A549 (cell line): ENCODE measurements around the gene AKT1S1.

ENCODE experiments used
- ATOH8 ChIP-seq: fragments of 250-450 bp; sonication (Bioruptor Pico); IDR thresholded peaks from 2 replicates; pipeline ENCODE4 v1.5.0; 2020; ENCODE audit warnings: low read depth, mild to moderate bottlenecking, moderate library complexity
- CTCF ChIP-seq: fragments of >200 bp; sonication (Bioruptor Twin); formaldehyde crosslinking; IDR thresholded peaks from 3 replicates; pipeline ENCODE4 v1.5.1; 2016
- EP300 ChIP-seq, 2 experiments: fragments of >200 bp; sonication (Bioruptor Twin); formaldehyde crosslinking; IDR thresholded peaks; 2 replicates in 1 of 2; 3 replicates in 1 of 2; pipeline ENCODE4 v1.6.1; 2016 to 2017
- FOXS1 ChIP-seq: fragments of 250-450 bp; sonication (Bioruptor Pico); IDR thresholded peaks from 2 replicates; pipeline ENCODE4 v1.5.0; 2020; ENCODE audit warnings: mild to moderate bottlenecking, moderate library complexity
- GATA3 ChIP-seq: IDR thresholded peaks from 2 replicates; pipeline ENCODE4 v1.6.1; 2012; ENCODE audit warnings: borderline replicate concordance
- JUN ChIP-seq, 2 experiments: fragments of >200 bp; sonication (Bioruptor Twin); formaldehyde crosslinking; IDR thresholded peaks; 2 replicates in 1 of 2; 3 replicates in 1 of 2; pipeline ENCODE4 v1.6.1; 2016 to 2017
- MAFK ChIP-seq: fragments of 450-650 bp; IDR thresholded peaks from 2 replicates; pipeline ENCODE4 v1.6.1; 2014; ENCODE audit not compliant: partially characterized antibody
- MAX ChIP-seq: IDR thresholded peaks from 2 replicates; pipeline ENCODE4 v1.6.1; 2012
- MYC ChIP-seq: IDR thresholded peaks from 2 replicates; pipeline ENCODE4 v1.6.1; 2012; ENCODE audit warnings: mild to moderate bottlenecking, inconsistent platforms, low read length, improper control_type of control experiment, borderline replicate concordance
- NR3C1 ChIP-seq: fragments of >200 bp; sonication (Bioruptor Twin); formaldehyde crosslinking; IDR thresholded peaks from 3 replicates; pipeline ENCODE4 v1.6.1; 2017
- RNF2 ChIP-seq: fragments of 200-600 bp; sonication (generic); IDR thresholded peaks from 2 replicates; pipeline ENCODE4 v1.6.1; 2016; ENCODE audit warnings: low read depth, mild to moderate bottlenecking, antibody characterized with exemption, moderate library complexity, borderline replicate concordance

GRCh38 chr19:49843265-49843664 lies 33.9 kb downstream of the AKT1S1 start:
- TF ChIP-seq CTCF (no peak), FOXS1 (no peak), JUN (IDR thresholded peaks at IDR 0.05) (no peak), ATOH8 (no peak), MYC (no peak), EP300 (IDR thresholded peaks at IDR 0.05) (no peak), RNF2 (no peak), NR3C1 (no peak), GATA3 (no peak), MAFK (no peak), MAX (no peak)
